H9 (cell line): Measurements from ENCODE around the gene HS1BP3. TPM values are rescaled to one million over a fixed set of nuclear protein-coding genes. Genes with fewer than 3 reads are reported as not detected.

Source experiments
- DNase-seq: peaks from one replicate; pipeline ENCODE4 v3.0.0-alpha.2; 2017
- H2AFZ ChIP-seq: one replicate; pipeline ENCODE4 v1.6.1; 2013; ENCODE audit warnings: mild to moderate bottlenecking, low read length, control low read depth, moderate library complexity
- H2AK5ac ChIP-seq: 2 replicates; pipeline ENCODE4 v1.6.1; 2013; ENCODE audit warnings: low read length, control low read depth, mixed read lengths; ENCODE audit not compliant: insufficient read length
- H2BK120ac ChIP-seq: one replicate; pipeline ENCODE4 v1.6.1; 2013; ENCODE audit warnings: low read depth, mild to moderate bottlenecking, low read length, control low read depth, inconsistent platforms; ENCODE audit not compliant: poor library complexity, severe bottlenecking
- H2BK12ac ChIP-seq: 2 replicates; pipeline ENCODE4 v1.6.1; 2013; ENCODE audit warnings: low read length, control low read depth, mixed read lengths, low read depth; ENCODE audit not compliant: insufficient read length
- H2BK15ac ChIP-seq: 2 replicates; pipeline ENCODE4 v1.6.1; 2013; ENCODE audit warnings: low read depth, low read length, control low read depth
- H2BK20ac ChIP-seq: one replicate; pipeline ENCODE4 v1.6.1; 2013; ENCODE audit warnings: low read depth, mild to moderate bottlenecking, low read length, control low read depth, inconsistent platforms; ENCODE audit not compliant: poor library complexity, severe bottlenecking
- H2BK5ac ChIP-seq: 2 replicates; pipeline ENCODE4 v1.6.1; 2013; ENCODE audit warnings: low read length, control low read depth, mixed read lengths; ENCODE audit not compliant: insufficient read length
- H3K14ac ChIP-seq: 2 replicates; pipeline ENCODE4 v1.6.1; 2013; ENCODE audit warnings: low read length, control low read depth; ENCODE audit not compliant: insufficient read depth
- H3K18ac ChIP-seq: 2 replicates; pipeline ENCODE4 v1.6.1; 2013; ENCODE audit warnings: low read depth, mild to moderate bottlenecking, mixed read lengths, low read length, control low read depth; ENCODE audit not compliant: insufficient read length
- H3K23ac ChIP-seq: 2 replicates; pipeline ENCODE4 v1.6.1; 2013; ENCODE audit warnings: low read length, control low read depth, mixed read lengths, low read depth; ENCODE audit not compliant: insufficient read length
- H3K23me2 ChIP-seq: 2 replicates; pipeline ENCODE4 v1.6.1; 2013; ENCODE audit warnings: low read depth, mild to moderate bottlenecking, mixed read lengths, low read length, control low read depth; ENCODE audit not compliant: insufficient read length, poor library complexity, severe bottlenecking
- H3K27ac ChIP-seq: 2 replicates; pipeline ENCODE4 v1.5.1; 2013; ENCODE audit warnings: low read length, control low read depth, mixed read lengths, low read depth; ENCODE audit not compliant: insufficient read length
- H3K27me3 ChIP-seq: 2 replicates; pipeline ENCODE4 v1.6.1; 2013; ENCODE audit warnings: low read length, control low read depth, inconsistent platforms; ENCODE audit not compliant: insufficient read depth
- H3K4ac ChIP-seq: 2 replicates; pipeline ENCODE4 v1.6.1; 2013; ENCODE audit warnings: low read depth, mild to moderate bottlenecking, control low read depth, inconsistent platforms, low read length, moderate library complexity
- H3K4me1 ChIP-seq: 2 replicates; pipeline ENCODE4 v1.6.1; 2013; ENCODE audit warnings: low read length, control low read depth, inconsistent platforms; ENCODE audit not compliant: insufficient read depth
- H3K4me2 ChIP-seq: 2 replicates; pipeline ENCODE4 v1.6.1; 2013; ENCODE audit warnings: low read length, control low read depth, mixed read lengths; ENCODE audit not compliant: insufficient read length, insufficient read depth
- H3K56ac ChIP-seq: 2 replicates; pipeline ENCODE4 v1.6.1; 2013; ENCODE audit warnings: low read depth, mild to moderate bottlenecking, mixed read lengths, low read length, control low read depth; ENCODE audit not compliant: insufficient read length
- H3K79me1 ChIP-seq: 2 replicates; pipeline ENCODE4 v1.6.1; 2013; ENCODE audit warnings: low read depth, mild to moderate bottlenecking, moderate library complexity, low read length, control low read depth, inconsistent platforms; ENCODE audit not compliant: insufficient read depth, poor library complexity, severe bottlenecking
- H3K79me2 ChIP-seq: 2 replicates; pipeline ENCODE4 v1.6.1; 2013; ENCODE audit warnings: low read length, control low read depth, inconsistent platforms; ENCODE audit not compliant: insufficient read depth
- H3K9ac ChIP-seq: 2 replicates; pipeline ENCODE4 v1.6.1; 2013; ENCODE audit warnings: low read length, control low read depth, mixed read lengths; ENCODE audit not compliant: insufficient read length; ENCODE audit errors: extremely low read depth
- H3K9me3 ChIP-seq: one replicate; pipeline ENCODE4 v1.6.1; 2013; ENCODE audit warnings: low read depth, low read length, inconsistent platforms; ENCODE audit not compliant: control insufficient read depth
- H3T11ph ChIP-seq: one replicate; pipeline ENCODE4 v1.6.1; 2013; ENCODE audit warnings: mild to moderate bottlenecking, low read length, control low read depth, inconsistent platforms
- H4K20me1 ChIP-seq: one replicate; pipeline ENCODE4 v1.6.1; 2013; ENCODE audit not compliant: control insufficient read depth, insufficient read length, insufficient read depth
- H4K5ac ChIP-seq: 2 replicates; pipeline ENCODE4 v1.6.1; 2013; ENCODE audit warnings: low read depth, mild to moderate bottlenecking, mixed read lengths, low read length, control low read depth; ENCODE audit not compliant: insufficient read length
- H4K8ac ChIP-seq: replicated peaks from 2 replicates; pipeline ENCODE4 v1.6.1; 2013; ENCODE audit warnings: low read length, control low read depth, mixed read lengths, low read depth; ENCODE audit not compliant: insufficient read length
- H4K91ac ChIP-seq: 2 replicates; pipeline ENCODE4 v1.6.1; 2013; ENCODE audit warnings: low read depth, mild to moderate bottlenecking, moderate library complexity, mixed read lengths, low read length, control low read depth; ENCODE audit not compliant: insufficient read length
- H3K27ac Mint-ChIP-seq, 3 experiments: 2 replicates in 2 of 3; 3 replicates in 1 of 3; pipeline ENCODE4 v1.8.0; 2020 to 2021; ENCODE audit warnings: mixed read lengths in 3 of 3, mild to moderate bottlenecking in 1 of 3, moderate library complexity in 1 of 3
- H3K27me3 Mint-ChIP-seq: 2 replicates; pipeline ENCODE4 v1.8.0; 2021; ENCODE audit warnings: low read depth, mild to moderate bottlenecking, moderate library complexity, mixed read lengths
- H3K36me3 Mint-ChIP-seq, 3 experiments: 2 replicates in 2 of 3; 3 replicates in 1 of 3; pipeline ENCODE4 v1.8.0; 2020 to 2021; ENCODE audit warnings: low read depth in 3 of 3, mixed read lengths in 3 of 3; ENCODE audit not compliant: insufficient read depth in 1 of 3
- H3K4me1 Mint-ChIP-seq, 2 experiments: 2 replicates each; pipeline ENCODE4 v1.8.0; 2020; ENCODE audit warnings: mixed read lengths in 2 of 2
- H3K4me3 Mint-ChIP-seq, 2 experiments: 2 replicates in 1 of 2; 3 replicates in 1 of 2; pipeline ENCODE4 v1.8.0; 2020 to 2021; ENCODE audit warnings: mild to moderate bottlenecking in 2 of 2, mixed read lengths in 2 of 2, moderate library complexity in 1 of 2
- H3K9me3 Mint-ChIP-seq, 2 experiments: 2 replicates in 1 of 2; 3 replicates in 1 of 2; pipeline ENCODE4 v1.8.0; 2020; ENCODE audit warnings: mild to moderate bottlenecking in 2 of 2, mixed read lengths in 2 of 2, moderate library complexity in 1 of 2
- CTCF ChIP-seq: fragments of 200-600 bp; sonication (generic); conservative IDR thresholded peaks from 3 replicates; pipeline ENCODE4 v1.8.0; 2021; ENCODE audit warnings: antibody characterized with exemption, mild to moderate bottlenecking
- WGBS: extraction: QIAGEN DNeasy Blood & Tissue Kit; methylation state at CpG from one replicate; pipeline ENCODE4 v1.1.7; 2013; ENCODE audit warnings: missing lambda C conversion rate, low lambda C conversion rate, mixed read lengths; ENCODE audit not compliant: insufficient read length; ENCODE audit errors: extremely low coverage; 5-methylcytosine and 5-hydroxymethylcytosine counted together
- total RNA-seq: library from RNA; stranded (reverse); gene quantifications from 2 replicates; pipeline ENCODE4 v1.2.1, GENCODE V29; 2021

The HS1BP3 gene
- total RNA-seq, 1 experiment from 2014 or later: 11.1 TPM

GRCh38 chr2:20696366-20696765, 45.5 kb upstream of the HS1BP3 start:
- H3K79me1 ChIP-seq: no peaks in the 10 kb centered on the region
- H3K27ac ChIP-seq: no peak overlapping the region
- H3K4ac ChIP-seq: no peak overlapping the region
- no peak overlapping the region for H3K56ac ChIP-seq
- H3K18ac ChIP-seq: no peak overlapping the region
- no peaks in the 10 kb centered on the region; a peak in 1 of 5 replicates for H3K9me3 Mint-ChIP-seq
- no peaks in the 10 kb centered on the region for H3K4me1 Mint-ChIP-seq
- H2AFZ ChIP-seq: no peak overlapping the region
- no peak overlapping the region for H3K27ac Mint-ChIP-seq
- no peak overlapping the region for H3K9ac ChIP-seq
- no peak overlapping the region for H2BK5ac ChIP-seq
- no peak overlapping the region for H3T11ph ChIP-seq
- H3K14ac ChIP-seq: no peak overlapping the region
- no peaks in the 10 kb centered on the region for H3K27me3 Mint-ChIP-seq
- H3K4me1 ChIP-seq: no peaks in the 10 kb centered on the region
- H4K91ac ChIP-seq: no peak overlapping the region
- H3K36me3 Mint-ChIP-seq: peaks cover 0 to 2% (median 0%) of the 10 kb centered on the region in 3 experiments; a peak in 2 of 7 replicates
- no peak overlapping the region for H3K4me2 ChIP-seq
- H4K5ac ChIP-seq: no peak overlapping the region
- H2BK15ac ChIP-seq: no peak overlapping the region
- H3K23ac ChIP-seq: no peak overlapping the region
- no peaks in the 10 kb centered on the region for H3K27me3 ChIP-seq
- no peaks in the 10 kb centered on the region for H3K23me2 ChIP-seq
- no peak overlapping the region for H2BK120ac ChIP-seq
- no peak overlapping the region for H3K4me3 Mint-ChIP-seq
- no peak overlapping the region for H4K8ac ChIP-seq
- no peak for TF ChIP-seq CTCF
- no peak overlapping the region for H2BK12ac ChIP-seq
- no peaks in the 10 kb centered on the region for H4K20me1 ChIP-seq
- H3K79me2 ChIP-seq: no peaks in the 10 kb centered on the region
- no peak overlapping the region for H2AK5ac ChIP-seq
- DNase-seq: no peak
- no peaks in the 10 kb centered on the region for H3K9me3 ChIP-seq
- H2BK20ac ChIP-seq: no peak overlapping the region
- no CpG with 5 or more reads among the region's 2 CpGs for WGBS
